GF-D8 (cell line): Measurements from ENCODE around the gene MTX2.

Source experiments
- DNase-seq: peaks from one replicate; lab custom pipeline; 2025; lab: John Stamatoyannopoulos, UW

The MTX2 gene

DNA sequence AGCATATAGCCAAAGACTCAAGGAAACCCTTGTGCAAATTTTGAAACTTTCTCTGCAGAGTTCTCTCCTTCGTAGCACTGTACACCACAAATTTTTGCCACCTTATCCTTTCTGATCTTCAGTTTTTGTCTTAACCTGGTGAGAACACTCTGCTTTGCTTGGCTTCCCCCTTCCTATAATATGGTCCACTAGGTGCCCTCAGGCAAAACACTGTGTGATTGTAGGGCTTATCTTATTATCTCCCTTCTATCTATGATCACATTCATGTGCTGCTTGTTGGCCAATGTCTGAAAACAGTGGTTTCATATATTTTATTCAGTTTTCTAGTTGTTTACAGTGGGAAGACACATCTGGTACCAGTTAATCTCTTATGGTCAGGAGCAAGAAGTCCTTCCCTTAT is 111.1 kb downstream of the MTX2 start:
- DNase-seq = no peak

DNA sequence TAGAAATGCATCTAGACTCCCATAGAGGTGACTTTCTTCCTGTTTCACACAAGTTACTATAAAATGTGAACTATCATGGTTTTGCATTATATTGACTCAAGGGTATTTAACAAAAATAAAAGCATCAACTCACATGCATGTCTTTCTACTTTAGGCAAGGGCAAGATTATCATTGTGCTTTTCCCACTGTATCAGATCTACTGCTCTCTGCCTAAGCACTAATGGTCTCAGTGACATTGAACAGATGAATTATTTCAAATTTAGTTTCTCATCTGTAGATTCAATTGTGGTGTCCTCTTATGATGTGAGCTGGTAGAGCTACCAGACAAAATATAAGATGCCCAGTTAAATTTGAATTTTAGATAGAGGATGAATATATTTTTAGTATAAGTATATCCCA is 113.9 kb downstream of the MTX2 start:
- DNase-seq = no peak

DNA sequence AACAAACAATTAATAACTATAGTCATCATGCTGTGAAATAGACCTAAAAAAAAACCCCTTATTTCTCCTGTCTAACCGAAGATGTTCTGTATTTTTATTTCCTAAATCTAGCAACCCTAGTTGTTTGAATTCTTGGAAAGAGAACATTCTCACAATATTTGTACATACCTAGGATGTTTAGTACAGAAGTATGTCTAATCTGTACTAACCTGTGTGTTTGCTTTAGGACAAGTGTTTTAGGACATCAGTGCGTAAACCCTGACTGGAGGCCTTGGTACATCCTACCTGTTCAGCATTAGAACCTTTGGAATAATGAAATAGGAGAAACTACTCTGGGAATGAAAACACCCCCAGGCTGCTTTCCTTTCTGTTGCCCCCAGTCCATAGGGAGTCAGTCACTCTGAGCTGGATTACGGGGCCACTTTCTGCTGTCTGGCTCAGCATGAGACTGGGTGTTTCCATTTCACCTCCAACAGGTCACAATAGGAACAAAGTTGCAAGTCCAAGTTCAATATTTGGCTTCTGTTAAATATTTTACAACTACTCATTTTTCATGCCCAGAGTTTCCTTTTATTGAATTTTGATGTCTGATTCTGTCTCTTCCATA is 114.7 kb downstream of the MTX2 start:
- DNase-seq = no peak

DNA sequence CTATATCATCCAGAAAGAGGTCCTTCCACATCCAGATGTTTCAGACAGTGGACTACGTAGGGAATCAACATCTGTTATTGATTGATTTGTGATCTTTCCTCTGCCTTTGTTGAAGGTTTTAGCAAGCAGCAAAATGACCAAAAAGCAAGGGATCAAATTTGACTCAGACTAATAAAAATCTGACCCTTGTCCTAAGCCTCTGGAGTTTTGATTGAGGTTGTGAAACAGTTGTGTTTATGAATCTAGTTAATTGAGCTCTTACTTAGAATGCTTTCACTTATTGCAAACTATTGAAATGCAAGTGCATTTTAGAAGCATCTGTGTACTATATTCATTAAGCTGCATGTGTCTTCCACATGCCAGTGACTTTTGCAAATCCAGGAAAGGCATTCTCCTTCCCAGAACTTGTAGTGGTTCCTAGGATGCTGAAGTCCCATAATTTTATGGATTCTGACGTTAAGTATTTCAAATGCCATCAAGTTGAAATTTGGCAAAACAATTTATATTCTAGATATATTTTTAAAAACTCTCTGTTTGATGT is 116.0 kb downstream of the MTX2 start:
- no peak for DNase-seq

DNA sequence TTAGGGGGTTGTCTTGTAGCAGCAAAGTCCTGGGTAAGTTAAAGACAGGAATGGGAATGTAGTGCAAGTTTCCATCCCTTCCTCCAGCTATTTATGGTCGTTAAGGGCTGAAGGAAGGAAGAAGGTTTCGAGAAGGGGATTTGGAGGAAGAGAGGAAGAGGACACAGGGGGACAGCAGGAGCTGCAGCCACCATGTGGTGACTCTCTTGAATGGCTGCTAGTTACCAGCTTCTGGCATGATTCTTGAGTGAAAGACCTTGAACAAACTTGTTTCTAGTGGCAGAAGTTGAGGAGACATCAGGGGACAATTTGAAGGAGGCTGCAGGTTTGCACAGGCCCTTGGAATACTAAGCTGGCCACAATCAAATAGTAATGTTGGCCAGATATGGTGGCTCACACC is 116.6 kb downstream of the MTX2 start:
- no peak for DNase-seq
